Measurements from ENCODE around the gene SIRT3.

GRCh38 chr11:236774-237767 lies 929 bp upstream of the SIRT3 start, which contains the start of gene PSMD13:
- no peak for TF ChIP-seq CTCF (conservative IDR thresholded peaks at IDR 0.05; ENCODE audit: low read depth, low read length)
- no peak for TF ChIP-seq EZH2 (IDR thresholded peaks at IDR 0.05; ENCODE audit: borderline replicate concordance, low read depth, low read length, poor library complexity, severe bottlenecking)
